ENCODE results near the gene WRAP53. TPM values are rescaled to one million over a fixed set of nuclear protein-coding genes. Genes with fewer than 3 reads are reported as not detected.

Gene WRAP53
- total RNA-seq, 1 experiment from 2014 or later, result 22.6 TPM

DNA sequence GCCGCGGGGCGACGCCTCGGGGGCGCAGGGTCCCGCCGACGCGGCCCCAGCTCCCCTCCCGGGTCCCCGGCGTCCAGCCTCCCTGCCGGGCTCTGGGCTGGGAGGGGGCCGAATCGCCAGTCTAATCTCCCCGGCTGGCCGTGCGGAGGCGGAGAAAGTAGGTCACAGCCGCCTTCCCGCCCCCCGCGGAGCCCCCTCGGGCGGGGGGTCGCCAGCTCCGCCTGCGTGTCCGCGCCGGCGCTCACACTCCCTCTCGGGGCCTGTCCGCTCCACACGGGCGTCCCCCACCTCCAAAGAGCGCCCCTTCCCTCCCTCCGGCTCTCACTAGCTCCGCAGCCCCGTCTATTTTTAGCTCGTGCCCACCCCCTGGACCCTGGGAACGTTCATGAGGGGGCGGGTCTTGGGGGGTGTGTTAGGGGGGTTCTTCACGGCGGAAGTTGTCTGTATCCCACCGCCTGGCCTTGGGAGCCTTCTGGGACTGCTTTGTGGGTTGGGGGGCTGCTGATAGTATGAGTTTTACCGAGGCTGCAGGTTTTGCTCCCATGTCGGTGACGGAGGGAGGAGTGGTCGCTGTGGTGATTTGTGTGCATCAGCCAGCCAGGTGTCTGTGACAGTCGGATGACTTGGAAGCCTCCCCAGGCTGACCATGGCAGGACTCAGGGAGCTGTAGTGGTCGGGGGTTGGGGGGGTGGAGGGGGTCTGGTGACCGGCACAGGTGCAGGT lies 36.5 kb upstream of the WRAP53 start:
- Histone ChIP-seq H3K27ac (ENCODE audit: low read length) (no peak overlapping the region), H3K9ac (ENCODE audit: low read length) (no peak overlapping the region), H3K4me3 (ENCODE audit: low read length) (no peak overlapping the region), H3K4me1 (ENCODE audit: insufficient read depth, low read length) (no peaks in the 10 kb centered on the region; the same call in 1 of the 2 replicates), H2AFZ (ENCODE audit: low read length) (no peak overlapping the region), H3K27me3 (ENCODE audit: low read length) (peaks cover 13% of the 10 kb centered on the region), H3K79me2 (ENCODE audit: low read length) (no peaks in the 10 kb centered on the region), H3K4me2 (ENCODE audit: low read length) (no peak overlapping the region), H4K20me1 (ENCODE audit: low read length) (no peaks in the 10 kb centered on the region), H3F3A (ENCODE audit: low read length, unreplicated experiment) (no peaks in the 10 kb centered on the region), H3K9me3 (ENCODE audit: low read length) (no peaks in the 10 kb centered on the region), H3K36me3 (ENCODE audit: low read depth, low read length) (no peaks in the 10 kb centered on the region), H3K9me2 (replicated peaks; ENCODE audit: low read length) (no peaks in the 10 kb centered on the region)
- intact Hi-C loops (cut with micrococcal nuclease), result no loop called here
- BruUV-seq (replicated peaks), result no TSS peak
- CTCF ChIA-PET, result interaction anchor here (0.6 kb wide), 1 partner anchor 36 kb away, joined by 5 read pairs; no protein-coding TSS in a partner anchor
- no peak for ATAC-seq
- TF ChIP-seq EZH2phosphoT487 (IDR thresholded peaks at IDR 0.05; ENCODE audit: borderline replicate concordance, low read length), result no peak
- no peak for DNase-seq
- POLR2A ChIA-PET (ENCODE audit: unreplicated experiment), result no interaction called here

DNA sequence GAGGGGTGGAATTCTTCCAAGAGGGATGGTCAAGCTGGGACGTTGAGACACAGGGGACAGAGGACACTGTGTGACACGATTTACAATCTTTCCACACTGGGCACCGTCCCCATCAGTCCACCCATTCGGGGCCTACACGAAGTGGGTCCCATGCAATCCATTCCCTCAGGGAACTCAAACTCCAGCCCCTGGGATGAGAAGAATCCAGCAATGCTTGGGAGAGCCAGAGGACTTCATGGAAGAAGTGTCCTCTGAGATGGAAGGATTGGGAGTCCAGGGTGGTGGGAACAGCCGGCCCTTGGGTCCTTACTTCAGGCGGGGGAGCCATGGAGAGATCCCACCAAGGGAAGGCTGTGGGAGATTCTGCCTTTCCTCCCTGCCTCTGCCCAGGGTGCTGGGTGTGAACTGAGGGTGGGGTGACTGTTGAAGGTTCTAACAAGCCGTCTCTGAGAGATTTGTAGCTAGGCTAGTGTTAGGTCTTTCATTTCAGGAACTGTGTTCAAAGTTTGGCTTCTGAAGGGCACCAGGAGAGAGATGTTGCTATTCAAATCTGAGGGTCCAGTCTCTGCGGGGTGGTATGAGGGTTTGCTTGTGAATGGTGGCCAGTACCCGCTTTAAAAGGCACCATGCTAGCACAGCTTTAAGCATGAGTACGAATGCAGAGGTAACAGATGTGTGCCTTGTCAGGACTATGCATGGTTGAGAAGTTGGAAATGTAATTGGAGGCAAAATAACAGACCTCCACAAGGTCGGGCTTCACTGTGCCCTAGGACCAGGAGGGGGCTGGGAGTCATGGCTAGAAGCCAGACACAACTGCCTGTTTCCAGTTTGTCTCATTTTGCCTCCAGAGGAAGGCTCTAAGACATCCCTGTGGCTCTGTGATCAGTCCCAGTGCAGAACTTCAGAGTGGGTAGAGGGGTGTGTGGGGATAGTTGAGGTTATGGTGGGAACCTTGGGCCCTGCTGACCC lies 35.6 kb upstream of the WRAP53 start:
- BruUV-seq (replicated peaks), result no TSS peak
- H3F3A ChIP-seq (ENCODE audit: low read length, unreplicated experiment), result no peaks in the 10 kb centered on the region
- no peak overlapping the region for H3K9ac ChIP-seq (ENCODE audit: low read length)
- no peak overlapping the region for H3K4me3 ChIP-seq (ENCODE audit: low read length)
- intact Hi-C loops (cut with micrococcal nuclease), result no loop called here
- no peak for TF ChIP-seq EZH2phosphoT487 (IDR thresholded peaks at IDR 0.05; ENCODE audit: borderline replicate concordance, low read length)
- TF ChIP-seq EZH2 (IDR thresholded peaks at IDR 0.05; ENCODE audit: low read length, unreplicated experiment), result no peak
- no peaks in the 10 kb centered on the region for H3K9me3 ChIP-seq (ENCODE audit: low read length)
- peaks cover 13% of the 10 kb centered on the region for H3K27me3 ChIP-seq (ENCODE audit: low read length)
- no peaks in the 10 kb centered on the region for H3K36me3 ChIP-seq (ENCODE audit: low read depth, low read length)
- no peak overlapping the region for H3K4me2 ChIP-seq (ENCODE audit: low read length)
- no peak overlapping the region for H2AFZ ChIP-seq (ENCODE audit: low read length)
- DNase-seq (no peak), ATAC-seq (no peak)
- H3K9me2 ChIP-seq (replicated peaks; ENCODE audit: low read length), result no peaks in the 10 kb centered on the region
- H3K4me1 ChIP-seq (ENCODE audit: insufficient read depth, low read length), result no peaks in the 10 kb centered on the region; the same call in 1 of the 2 replicates
- H3K27ac ChIP-seq (ENCODE audit: low read length), result no peak overlapping the region
- no peaks in the 10 kb centered on the region for H3K79me2 ChIP-seq (ENCODE audit: low read length)
- CTCF ChIA-PET, result no interaction called here
- POLR2A ChIA-PET (ENCODE audit: unreplicated experiment), result no interaction called here
- no peaks in the 10 kb centered on the region for H4K20me1 ChIP-seq (ENCODE audit: low read length)

DNA sequence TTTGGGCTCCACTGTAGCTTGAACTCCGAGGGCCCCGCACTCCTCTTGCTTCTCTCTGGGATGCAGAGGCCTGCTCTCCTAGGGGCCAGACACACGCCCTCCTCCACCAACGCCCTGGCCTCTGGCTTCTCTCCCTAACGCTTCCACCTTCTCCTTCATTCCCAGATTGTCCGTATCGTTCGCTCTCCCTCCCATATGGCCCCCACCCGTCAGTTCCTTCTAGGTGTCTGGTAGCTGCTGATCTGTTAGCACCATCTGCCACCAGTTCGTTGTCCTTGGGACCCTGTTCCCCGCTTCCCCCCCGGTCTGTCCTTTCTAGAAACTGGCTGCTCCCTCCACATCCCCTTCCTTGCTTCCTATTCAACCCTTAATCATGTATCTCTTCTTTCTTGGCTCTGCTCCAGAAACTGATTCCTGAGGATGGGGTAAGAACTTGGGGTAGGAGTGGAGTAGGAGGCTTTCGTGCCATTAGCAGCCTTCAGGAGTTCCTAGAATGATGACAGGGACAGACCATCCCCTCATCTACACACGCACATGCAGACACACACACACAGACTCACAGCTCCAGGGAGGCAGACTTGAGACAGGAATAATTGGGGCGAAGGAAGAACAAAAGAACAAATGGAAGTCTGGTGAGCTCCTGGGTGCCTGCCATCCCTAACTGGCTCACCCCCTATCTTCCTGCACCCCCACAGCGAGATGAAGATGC lies 33.3 kb upstream of the WRAP53 start:
- no peaks in the 10 kb centered on the region for H3F3A ChIP-seq (ENCODE audit: low read length, unreplicated experiment)
- H3K79me2 ChIP-seq (ENCODE audit: low read length), result no peaks in the 10 kb centered on the region
- peaks cover 13% of the 10 kb centered on the region for H3K27me3 ChIP-seq (ENCODE audit: low read length)
- TF ChIP-seq EZH2phosphoT487 (IDR thresholded peaks at IDR 0.05; ENCODE audit: borderline replicate concordance, low read length) (no peak), EZH2 (IDR thresholded peaks at IDR 0.05; ENCODE audit: low read length, unreplicated experiment) (no peak)
- TF ChIP-seq, protein P1, sequence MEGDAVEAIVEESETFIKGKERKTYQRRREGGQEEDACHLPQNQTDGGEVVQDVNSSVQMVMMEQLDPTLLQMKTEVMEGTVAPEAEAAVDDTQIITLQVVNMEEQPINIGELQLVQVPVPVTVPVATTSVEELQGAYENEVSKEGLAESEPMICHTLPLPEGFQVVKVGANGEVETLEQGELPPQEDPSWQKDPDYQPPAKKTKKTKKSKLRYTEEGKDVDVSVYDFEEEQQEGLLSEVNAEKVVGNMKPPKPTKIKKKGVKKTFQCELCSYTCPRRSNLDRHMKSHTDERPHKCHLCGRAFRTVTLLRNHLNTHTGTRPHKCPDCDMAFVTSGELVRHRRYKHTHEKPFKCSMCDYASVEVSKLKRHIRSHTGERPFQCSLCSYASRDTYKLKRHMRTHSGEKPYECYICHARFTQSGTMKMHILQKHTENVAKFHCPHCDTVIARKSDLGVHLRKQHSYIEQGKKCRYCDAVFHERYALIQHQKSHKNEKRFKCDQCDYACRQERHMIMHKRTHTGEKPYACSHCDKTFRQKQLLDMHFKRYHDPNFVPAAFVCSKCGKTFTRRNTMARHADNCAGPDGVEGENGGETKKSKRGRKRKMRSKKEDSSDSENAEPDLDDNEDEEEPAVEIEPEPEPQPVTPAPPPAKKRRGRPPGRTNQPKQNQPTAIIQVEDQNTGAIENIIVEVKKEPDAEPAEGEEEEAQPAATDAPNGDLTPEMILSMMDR (conservative IDR thresholded peaks at IDR 0.05; ENCODE audit: low read depth, low read length), result no peak
- no peak overlapping the region for H2AFZ ChIP-seq (ENCODE audit: low read length)
- intact Hi-C loops (cut with micrococcal nuclease), result no loop called here
- H3K4me2 ChIP-seq (ENCODE audit: low read length), result no peak overlapping the region
- no peak overlapping the region for H3K9ac ChIP-seq (ENCODE audit: low read length)
- CTCF ChIA-PET, result no interaction called here
- H3K36me3 ChIP-seq (ENCODE audit: low read depth, low read length), result no peaks in the 10 kb centered on the region
- no peaks in the 10 kb centered on the region for H3K9me3 ChIP-seq (ENCODE audit: low read length)
- DNase-seq, result no peak
- H3K9me2 ChIP-seq (replicated peaks; ENCODE audit: low read length), result no peaks in the 10 kb centered on the region
- ATAC-seq, result no peak
- H3K4me1 ChIP-seq (ENCODE audit: insufficient read depth, low read length), result no peaks in the 10 kb centered on the region; the same call in 1 of the 2 replicates
- POLR2A ChIA-PET (ENCODE audit: unreplicated experiment), result no interaction called here
- no TSS peak for BruUV-seq (replicated peaks)
- no peaks in the 10 kb centered on the region for H4K20me1 ChIP-seq (ENCODE audit: low read length)
- H3K4me3 ChIP-seq (ENCODE audit: low read length), result no peak overlapping the region
- no peak overlapping the region for H3K27ac ChIP-seq (ENCODE audit: low read length)

Data from PC-3 (cell line).